Left cardiac atrium (tissue), 4 donors: Measurements from ENCODE around the gene OPCML. TPM values are rescaled to one million over a fixed set of nuclear protein-coding genes. Genes with fewer than 3 reads are reported as not detected.

Experiments
- ATAC-seq, 2 donors: fragments of 200-7000 bp; cut with Tn5 transposase; one replicate each; pipeline ENCODE4 v1.9.1; 2020; ENCODE audit warnings: mild to moderate bottlenecking in 2 of 2, moderate library complexity in 2 of 2
- DNase-seq: peaks from one replicate; pipeline ENCODE4 v3.0.0-alpha.2; 2020
- intact Hi-C, 2 donors: fragments of 100-400 bp; cut with DNase I; formaldehyde crosslinking; loops; one replicate each; pipeline versions ENCODE4 v1.14.1 to v1.15.1; 2022 to 2023
- total RNA-seq, 2 donors: library from RNA; stranded (reverse); fragmentation: NEBNext Ultra II Directional; extraction: Animal tissue kit (Norgen Biotek cat#: 25700); gene quantifications; one replicate each; pipeline ENCODE4 v1.2.1, GENCODE V29; 2021
- donor health status: DM: no; HTN: yes; CAD: no.
- donor health status: DM: no; HTN: yes; CAD: no; lungs with severe emphysema.
- donor health status: DM: yes; HTN: yes; CAD: no.
- donor health status: Dilated cardiomyopathy.

The OPCML gene
- total RNA-seq, 2 donors from 2014 or later, result 0.76 TPM; not detected in 1

DNA sequence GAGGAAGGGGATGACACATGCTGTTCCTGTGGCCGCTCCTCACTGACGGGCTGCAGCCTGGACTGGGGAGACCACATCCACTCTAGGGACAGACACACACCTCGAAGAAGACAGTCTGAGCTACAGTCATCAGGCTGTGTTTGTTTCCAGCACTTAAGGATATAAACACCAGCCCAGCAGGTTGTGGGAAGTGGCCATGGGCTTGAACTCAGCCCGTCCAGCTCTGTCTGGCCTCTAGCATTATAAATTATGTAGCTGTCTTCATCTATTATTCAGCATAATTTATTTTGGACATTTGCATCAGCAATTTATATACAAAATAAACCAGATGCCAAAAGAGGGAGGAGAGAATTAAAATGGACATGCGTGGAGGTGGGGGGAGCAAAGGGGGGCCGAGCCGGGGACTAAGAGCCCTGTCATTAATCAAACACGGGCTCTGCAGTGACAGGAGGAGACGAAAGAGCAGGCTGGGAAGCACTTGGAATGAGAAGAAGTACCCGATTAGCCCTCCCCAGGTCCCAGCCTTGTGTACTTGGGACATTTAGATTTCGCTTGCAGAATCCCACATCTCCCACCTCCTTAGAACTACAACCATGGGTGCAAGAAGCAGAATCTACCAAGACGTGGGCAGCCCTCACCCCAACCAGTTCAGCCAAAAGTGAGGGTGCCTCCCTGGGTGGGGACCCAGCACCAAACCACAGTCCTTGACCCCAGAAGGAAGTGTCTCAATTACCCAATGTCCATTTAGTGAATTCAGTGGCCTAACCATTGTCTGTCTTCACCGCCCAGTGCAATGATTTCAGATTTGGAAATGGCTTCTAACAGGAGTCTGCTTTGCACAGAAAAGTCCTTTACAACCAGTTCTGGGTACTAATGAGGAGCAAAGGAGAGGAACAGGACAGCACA, 309.6 kb downstream of the OPCML start:
- intact Hi-C loops, result no loop called here

DNA sequence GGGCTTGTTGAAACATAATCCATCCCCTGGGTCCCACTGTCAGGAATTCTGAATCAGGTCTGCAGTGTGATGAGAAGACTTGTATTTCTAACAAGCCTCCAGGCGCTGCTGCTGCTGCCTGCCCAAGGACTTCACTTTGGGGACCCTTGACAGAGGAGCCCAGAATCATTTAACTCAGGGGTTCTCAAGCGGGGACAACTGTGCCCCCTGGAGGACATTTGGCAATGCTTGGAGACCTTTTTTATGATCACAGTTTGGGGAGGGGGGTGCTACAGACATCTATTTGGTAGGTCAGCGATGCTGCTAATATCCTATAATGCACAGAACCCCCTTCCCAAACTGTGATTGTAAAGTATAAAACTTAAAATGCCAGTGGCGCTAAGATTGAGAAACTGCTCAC, 312.8 kb downstream of the OPCML start:
- intact Hi-C loops, result no loop called here
- no peak for ATAC-seq
- DNase-seq, result no peak

More for the DNA sequence above, 309.6 kb downstream of the OPCML start:
- ATAC-seq, result no peak
- DNase-seq, result no peak

DNA sequence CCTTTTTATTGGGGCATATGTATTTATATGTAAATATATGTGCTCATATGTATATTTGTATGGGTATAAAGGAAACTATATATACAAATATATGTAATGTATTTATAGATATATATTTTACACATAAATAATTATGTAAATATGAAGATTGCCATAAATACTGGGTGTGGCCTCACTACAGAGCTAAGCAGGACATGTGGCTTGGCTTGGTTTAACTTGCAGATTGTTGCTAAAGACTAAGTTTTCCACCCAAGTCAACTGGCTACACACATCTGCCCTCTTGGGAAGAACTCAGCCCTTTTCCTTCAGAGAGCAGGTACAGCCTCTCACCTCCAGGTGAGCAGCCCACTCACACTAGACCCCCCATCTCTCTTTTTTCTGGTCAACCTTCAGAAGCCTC, 315.5 kb downstream of the OPCML start:
- ATAC-seq (no peak), DNase-seq (no peak)
- intact Hi-C loops, result no loop called here

DNA sequence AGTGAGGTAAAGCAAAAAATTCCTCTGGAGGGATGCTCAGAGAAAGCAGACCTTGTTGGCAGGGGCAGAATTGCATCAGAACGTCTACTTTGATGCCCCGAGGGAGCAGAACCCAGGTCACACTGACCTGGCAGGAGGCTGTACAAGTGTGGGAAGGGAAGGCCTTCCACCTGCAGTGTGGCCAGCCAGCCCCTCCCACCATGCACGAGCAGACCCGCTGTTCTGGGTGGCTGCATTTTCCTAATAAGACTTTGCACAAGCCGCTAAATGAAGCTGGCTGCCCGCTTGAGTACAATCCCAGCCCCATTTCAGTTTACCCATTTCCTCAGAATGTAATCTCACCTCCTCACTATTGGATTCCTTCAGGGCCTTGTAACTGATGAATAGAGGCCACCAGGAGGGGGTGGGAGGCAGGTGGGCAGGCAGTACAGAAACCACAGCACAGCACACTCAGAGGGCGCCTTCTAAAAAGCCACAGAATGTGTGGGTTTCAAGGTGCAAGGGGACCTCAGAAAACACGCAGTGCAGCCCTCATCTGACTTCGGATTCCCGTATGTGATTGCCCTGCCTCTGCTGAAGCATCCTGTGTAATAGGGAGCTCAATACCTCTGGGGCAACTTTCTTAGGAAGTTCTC, 316.6 kb downstream of the OPCML start:
- DNase-seq, result no peak
- no peak for ATAC-seq
- intact Hi-C loops, result no loop called here

DNA sequence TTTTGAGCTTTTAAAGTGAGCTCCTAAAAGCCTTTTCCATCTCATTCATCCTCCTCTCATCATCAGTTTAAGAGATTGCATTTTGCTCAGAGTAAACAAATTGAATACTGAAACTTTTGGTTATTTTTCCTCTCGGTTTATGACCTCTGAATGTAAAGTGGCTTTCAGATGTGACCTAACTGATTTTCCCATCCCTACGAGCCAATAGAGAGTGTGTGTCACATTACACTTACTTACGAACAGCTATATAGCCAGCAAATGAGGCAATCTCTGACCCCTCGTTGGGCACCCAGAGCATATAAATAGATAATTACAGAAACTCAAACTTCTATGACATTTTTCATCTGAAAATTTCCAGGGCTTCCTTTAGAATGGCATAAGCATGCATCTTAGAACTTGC, 317.7 kb downstream of the OPCML start:
- intact Hi-C loops, result no loop called here
- no peak for DNase-seq
- ATAC-seq, result no peak

DNA sequence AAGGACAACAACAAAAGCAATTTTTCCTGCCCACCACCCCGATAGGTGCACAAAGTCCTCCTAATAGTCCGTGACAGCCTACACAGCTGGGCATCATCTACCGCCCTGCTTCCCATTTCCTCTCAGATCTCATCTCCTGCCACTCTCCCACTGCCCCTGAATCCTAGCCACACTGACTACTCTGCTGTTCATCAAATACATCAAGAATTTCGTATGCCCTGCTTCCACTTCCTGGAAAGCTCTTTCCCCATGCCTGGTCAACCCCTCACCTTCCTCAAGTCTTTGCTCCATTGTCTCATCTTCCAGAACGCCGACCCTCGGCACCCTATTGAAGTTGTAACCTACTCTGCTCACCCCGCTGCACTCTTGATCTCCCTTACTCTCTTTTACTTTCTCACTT, 320.1 kb downstream of the OPCML start:
- no peak for ATAC-seq
- intact Hi-C loops, result no loop called here

DNA sequence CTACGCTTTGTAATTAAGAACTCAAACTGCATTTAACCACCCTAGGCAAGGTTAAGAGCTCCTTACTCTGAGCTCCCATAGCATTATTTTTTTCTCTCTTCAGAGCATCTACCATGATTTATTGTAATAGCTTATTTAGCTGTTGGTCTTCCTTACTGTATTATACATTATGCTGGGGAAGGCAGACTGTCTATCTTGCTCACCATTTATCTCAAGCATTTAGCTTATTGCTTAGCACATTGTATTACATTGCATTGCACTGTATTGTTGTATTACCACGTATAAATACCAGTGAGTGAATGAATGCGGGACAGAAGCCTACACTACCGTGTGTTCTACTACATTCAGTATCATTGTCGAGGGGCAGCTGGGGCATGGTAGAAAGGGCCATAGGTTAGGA, 324.3 kb downstream of the OPCML start:
- intact Hi-C loops, result no loop called here
- ATAC-seq (no peak), DNase-seq (no peak)

More for the DNA sequence above, 320.1 kb downstream of the OPCML start:
- no peak for DNase-seq

DNA sequence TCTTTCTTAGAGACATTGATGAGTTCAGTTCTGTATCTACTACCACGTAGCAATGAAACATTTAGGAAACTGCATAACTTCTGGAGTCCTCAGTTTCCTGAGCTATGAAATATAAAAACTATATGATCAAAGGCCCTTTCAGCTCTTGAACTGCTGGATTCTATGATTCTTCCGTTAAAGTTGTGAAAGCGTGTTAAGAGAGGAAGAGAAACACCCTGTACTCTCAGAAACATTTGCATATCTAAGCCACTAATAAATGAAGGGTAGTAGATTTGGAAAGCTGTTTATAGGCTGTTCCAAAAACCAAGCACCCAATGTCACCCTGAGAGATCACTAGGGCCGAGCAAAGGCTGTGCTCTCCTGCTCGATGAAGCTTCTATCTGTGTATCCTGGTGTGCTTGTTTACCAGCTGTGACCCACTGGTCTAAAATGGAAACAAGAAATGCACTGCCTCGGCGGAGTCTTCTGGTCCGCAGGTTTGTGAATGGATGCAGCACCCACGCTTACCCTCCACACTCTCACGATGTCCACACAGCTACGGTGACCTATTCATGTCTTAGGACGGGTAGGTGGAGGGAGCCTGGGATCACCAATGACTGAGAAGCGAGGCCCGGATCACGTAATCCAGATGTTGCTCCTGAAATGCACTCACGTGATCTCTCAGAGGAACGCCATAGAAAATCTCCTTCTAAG, 325.8 kb downstream of the OPCML start:
- intact Hi-C loops, result no loop called here
- ATAC-seq (no peak), DNase-seq (no peak)

DNA sequence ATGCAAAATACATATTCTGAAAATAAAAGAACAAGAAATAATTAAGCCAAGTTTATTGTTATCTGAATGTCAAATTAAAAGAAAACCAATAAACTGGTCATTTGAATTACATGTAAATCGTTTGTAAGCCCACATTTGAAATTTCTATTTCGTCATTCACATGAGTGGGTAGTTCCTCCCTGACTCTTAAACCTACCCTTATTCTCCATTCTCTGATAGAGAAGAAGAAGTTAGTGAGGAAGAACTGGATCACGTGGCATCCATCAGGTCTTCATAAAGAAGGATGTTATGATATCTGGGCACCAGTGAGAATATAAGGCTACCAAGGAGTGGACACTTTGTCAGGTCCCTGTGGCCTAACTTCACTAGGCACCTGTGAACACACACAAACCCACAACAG, 328.1 kb downstream of the OPCML start:
- ATAC-seq (no peak), DNase-seq (no peak)
- intact Hi-C loops, result no loop called here

DNA sequence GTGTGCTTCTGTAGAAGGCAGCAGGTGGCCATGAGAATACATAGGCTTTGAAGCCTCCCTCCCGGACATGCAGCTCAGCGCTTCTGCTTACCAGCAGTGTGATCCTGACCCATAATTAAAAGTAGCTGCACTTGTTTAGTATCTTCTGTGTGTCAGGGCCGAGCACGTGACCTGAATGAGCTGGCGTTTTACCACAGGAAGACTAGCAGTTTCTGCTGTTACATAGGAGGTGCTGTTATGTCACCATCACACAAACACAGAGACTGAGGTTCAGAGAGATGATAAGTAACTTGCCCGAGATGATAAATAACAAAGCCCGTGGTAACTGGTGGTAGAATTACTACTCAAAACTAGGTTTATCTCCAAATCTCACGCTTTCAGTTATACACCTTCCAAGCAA, 329.5 kb downstream of the OPCML start:
- ATAC-seq (no peak), DNase-seq (no peak)
- intact Hi-C loops, result no loop called here

DNA sequence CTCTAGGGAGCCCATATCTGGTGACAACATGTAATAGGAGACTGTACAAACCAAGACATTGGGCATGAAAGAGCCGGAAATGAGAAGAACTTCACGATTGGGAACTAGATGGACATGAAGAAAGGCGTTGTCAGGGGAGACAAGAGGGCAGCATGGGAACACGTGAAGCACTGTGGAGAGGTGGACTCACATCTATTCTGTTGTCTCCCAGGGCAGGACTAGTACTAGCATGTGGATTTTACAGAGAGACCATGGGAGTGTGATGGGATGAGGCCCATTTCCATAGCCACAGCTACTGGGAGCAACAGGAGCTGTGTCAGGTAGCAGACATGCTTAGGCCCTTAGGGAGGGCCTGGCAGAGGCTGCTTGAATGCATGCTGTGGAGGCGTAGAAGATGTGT, 333.9 kb downstream of the OPCML start:
- intact Hi-C loops, result no loop called here

DNA sequence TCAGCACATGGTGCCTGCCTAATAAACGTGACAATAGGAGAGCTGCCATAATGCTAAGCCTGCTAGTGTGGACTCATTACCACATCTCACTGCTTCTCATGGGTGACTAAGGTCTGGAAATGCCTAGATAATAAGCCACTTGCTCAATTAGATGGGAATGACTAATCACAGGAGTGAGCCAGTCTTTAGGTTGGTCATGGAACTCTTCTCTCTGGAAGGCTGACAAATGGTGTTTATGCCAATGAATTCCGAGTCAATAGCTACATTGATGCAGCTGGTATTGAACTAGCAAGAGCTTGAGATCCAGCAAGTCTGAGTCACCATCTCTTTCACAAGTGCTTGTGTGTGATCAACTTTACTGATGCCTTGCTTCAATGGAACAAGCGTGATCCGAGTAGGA, 334.9 kb downstream of the OPCML start:
- intact Hi-C loops, result no loop called here
- no peak for ATAC-seq

More for the DNA sequence above, 333.9 kb downstream of the OPCML start:
- DNase-seq (no peak), ATAC-seq (no peak)

DNA sequence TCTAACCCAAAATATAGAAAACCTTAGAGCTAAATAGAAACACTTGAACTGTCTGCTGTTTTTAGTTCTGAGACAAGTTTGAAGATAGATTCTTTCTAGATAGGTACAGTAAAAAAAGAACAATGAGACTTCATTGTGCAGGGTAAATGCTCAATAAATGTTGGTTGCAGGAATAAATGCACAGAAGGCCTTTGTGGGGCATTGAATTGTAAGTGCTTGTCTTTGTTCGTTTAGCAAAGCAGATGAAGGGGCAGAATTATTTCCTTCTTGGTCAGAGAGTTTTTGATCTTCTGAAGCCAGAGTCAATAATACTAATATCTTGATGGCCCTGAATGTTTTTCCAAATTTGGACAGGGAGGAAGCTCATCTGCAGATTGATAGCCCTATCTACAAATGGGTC, 340.4 kb downstream of the OPCML start:
- intact Hi-C loops, result no loop called here
- ATAC-seq (no peak), DNase-seq (no peak)

More for the DNA sequence above, 334.9 kb downstream of the OPCML start:
- DNase-seq, result no peak

DNA sequence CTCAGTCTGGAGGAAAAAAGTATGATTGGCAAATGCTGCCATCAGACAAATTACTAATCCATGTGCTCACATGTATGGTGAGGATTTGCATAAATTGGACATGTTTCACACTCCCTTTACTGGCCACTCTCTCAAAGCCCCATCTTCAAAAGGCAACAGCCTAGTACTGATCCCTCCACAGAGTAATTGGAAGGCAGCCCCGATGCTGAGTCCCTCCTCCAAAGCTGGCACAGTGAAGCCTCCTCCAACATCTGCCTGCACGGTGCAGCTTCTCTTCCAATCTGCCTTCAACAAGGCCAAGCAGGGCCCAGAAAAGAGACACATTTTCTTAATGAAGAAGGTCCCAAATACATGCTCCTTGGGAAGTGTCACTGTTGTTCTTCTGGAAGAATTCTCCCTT, 350.6 kb downstream of the OPCML start:
- ATAC-seq (no peak), DNase-seq (no peak)
- intact Hi-C loops, result no loop called here

DNA sequence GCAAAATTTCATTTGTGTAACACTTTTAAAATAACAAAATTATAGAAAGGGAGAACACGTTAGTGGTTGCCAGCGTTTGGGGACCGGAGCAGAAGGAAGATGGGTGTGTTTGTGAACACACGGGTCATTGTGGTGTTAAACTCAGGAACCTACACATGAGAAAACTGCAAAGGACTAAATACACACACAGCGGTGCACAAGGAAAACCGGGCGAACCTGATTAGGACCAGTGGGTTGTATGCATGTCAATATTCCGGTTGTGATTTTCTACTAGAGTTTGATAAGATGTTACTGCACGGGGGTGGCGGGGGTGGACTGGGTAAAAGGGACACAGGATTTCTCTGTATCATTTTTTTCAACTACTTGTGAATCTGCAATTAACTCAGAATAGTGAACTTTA, 351.2 kb downstream of the OPCML start:
- intact Hi-C loops, result no loop called here

DNA sequence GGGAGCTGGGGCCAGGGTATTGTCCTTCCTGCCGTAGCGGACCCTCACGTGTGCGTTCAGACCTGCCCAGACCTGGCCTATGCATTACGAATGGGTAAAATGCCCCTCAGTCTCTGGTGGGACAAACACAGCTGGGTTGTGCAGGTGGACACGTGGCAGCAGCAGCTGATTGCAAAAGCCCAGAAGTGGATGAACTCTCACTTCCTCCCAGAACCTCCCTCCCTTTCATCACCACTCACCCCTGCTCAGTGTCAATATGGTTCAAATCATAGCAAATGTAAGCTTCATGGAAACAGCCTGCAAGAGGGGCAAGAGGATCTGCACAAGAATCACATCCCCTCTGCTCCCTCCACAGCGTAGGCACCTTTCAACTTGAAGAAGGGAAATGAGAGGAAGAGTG, 352.1 kb downstream of the OPCML start:
- no peak for ATAC-seq
- intact Hi-C loops, result no loop called here
- DNase-seq, result no peak

More for the DNA sequence above, 351.2 kb downstream of the OPCML start:
- ATAC-seq (no peak), DNase-seq (no peak)

DNA sequence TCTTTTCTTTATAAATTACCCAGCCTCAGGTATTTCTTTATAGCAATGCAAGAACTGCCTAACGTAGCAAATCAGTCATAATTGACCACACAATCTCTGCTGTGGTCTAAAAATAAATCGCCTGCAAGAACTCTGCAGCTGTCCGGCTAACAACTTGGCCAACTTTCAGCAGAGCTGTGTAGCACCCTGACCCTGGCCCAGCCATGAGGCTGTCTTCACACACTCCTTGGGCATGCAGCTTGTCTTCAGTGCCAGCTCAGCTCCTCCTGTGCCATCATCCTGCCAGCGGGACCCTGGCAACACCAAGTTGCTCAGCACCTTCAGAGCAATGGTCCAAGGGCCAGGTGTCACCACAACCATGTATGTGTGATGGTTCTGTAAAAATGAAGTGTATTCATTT, 355.6 kb downstream of the OPCML start:
- DNase-seq, result no peak
- intact Hi-C loops, result no loop called here
- ATAC-seq, result peak in 1 of 2 donors; percentile 47

DNA sequence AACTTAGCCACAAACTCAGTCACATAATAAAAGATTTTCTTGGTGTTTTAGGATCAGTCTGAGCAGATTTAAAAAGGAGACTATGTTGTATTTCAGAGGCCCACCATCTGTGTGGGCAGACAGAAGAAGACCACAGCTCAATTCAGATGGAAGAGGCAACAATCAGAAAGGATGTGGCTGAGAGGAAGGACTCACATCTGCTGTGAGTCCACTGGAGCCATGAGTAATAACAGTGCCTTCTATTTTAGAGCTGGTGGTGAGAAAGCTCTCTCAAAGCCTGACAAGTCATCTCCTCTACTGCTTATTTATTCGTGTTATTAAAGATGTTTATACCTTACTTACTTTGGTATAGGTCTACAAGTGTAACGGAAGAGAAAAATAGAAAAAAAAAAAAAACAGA, 357.2 kb downstream of the OPCML start:
- intact Hi-C loops, result no loop called here
- no peak for ATAC-seq
- DNase-seq, result no peak

DNA sequence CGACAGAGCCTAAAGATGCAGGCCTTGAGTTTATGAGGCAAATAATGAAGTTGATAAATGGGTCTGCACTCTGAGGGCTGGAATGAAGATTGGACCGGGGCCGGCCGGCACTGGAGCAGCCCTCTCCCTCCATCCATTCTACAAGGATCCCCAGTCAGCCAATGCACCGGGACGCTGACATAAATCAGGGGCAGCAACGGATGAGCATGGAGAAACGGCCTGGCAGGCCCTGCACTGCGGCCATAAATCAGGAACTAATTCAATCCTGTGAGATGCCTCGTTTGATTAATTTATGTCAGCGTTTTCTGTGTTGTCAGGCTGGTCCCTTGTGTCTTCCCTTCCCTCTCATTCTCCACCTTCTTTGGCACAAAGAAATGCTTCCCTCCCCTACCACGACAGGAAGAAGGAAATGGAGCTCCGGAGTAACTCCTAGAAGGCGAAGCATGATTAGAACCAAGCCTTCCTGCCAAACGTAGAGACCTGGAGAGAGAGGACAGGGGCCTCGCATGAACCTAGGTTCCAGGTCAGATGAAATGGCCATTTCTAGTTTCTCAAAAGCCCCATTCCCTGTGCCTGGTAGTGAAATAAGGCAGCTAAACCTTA, 358.4 kb downstream of the OPCML start:
- intact Hi-C loops, result no loop called here
- ATAC-seq (no peak), DNase-seq (no peak)

DNA sequence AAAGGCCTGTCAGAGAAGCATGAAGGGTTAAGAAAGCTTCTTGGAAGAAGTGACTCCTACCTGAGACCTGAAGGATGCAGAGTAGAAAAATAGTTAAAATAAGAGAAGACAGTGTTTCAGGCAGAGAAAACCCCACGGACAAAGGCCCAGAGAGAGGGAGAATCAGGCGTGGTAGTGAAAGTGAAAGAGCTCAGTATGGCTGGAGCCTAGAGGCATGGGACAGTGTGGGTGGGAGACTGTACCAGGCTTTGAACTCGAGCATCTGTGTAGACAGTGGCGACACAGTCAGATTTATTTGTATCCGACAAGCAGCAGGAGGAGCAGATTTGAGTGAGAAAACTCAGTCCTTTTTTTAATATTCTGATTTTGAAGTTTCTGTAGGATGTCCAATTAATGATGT, 360.0 kb downstream of the OPCML start:
- ATAC-seq (no peak), DNase-seq (no peak)
- intact Hi-C loops, result no loop called here
